Cortex of kidney (tissue), 1 donor: ENCODE measurements around the gene PHOX2A.

Source experiments
- DNase-seq: peaks from one replicate; lab custom pipeline; 2025; lab: John Stamatoyannopoulos, UW

PHOX2A gene

DNA sequence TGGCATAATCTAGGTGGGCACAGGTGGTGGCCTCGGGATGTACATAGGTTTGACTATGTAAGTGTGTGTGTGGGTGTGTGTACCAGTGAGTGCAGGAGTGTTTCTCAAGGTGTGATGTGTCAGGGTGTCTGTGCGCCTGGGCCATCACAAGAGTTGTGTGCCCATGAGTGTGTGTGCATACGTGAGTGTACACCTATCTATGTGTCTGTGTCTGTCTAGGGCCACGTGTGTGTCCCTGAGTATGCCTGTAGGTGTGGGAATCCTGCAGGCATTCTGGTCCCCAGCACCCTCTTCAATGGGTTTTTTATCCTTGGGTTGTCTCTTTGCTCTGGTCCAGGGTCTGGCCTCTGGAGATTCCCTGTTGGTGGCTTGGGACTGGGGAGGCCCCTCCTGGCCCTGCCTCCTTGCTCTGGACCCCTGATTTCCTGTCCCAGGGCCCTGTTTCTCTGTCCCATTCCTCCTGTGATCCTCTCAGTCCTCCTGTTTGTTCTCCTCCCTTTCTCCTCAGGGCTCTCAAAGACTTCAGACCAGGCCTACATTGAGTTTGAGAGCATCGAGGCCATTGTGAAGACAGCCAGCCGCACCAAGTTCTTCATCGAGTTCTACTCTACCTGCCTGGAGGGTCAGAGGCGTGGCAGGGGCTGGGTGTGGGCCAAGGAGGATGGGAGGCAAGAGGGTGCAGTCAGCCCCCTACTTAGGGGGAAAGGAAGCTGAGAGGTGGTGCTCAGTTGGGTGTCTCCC, 10.0 kb downstream of the PHOX2A start:
- no peak for DNase-seq

GRCh38 chr11:72233056-72233772, 10.8 kb downstream of the PHOX2A start:
- DNase-seq = no peak

DNA sequence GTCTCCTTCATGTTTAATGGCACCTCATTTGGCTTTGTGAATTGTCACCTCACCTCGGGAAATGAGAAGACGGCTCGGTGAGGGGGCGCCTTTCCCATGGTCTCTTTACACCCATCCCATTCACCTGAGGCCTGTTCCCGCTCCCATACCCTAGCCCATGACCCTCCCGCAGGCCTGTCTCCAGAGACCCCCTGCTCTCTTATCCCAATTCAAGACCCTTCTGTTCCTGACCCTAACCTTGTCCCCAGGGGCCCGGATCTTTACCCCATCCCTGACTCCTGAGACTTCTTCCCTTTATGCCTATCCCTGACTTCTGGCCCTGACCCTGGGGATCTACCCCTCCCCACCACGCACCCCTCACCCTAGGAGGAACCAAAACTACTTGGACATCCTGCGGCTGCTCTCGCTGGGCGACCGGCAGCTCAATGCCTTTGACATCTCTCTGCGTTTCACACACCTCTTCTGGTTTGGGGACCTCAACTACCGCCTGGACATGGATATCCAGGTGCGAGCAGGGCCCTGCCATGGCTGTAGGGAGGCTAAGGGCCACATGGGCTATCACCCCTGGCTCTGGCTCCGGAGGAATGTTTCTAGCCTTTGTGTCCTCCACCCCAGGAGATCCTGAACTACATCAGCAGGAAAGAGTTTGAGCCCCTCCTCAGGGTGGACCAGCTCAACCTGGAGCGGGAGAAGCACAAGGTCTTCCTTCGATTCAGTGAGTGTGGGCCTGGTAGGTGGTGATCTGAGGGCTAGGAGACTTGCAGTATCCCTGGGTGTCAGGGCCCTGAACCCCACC, 11.5 kb downstream of the PHOX2A start:
- DNase-seq = no peak

GRCh38 chr11:72231396-72232259, 12.3 kb downstream of the PHOX2A start:
- DNase-seq = no peak

DNA sequence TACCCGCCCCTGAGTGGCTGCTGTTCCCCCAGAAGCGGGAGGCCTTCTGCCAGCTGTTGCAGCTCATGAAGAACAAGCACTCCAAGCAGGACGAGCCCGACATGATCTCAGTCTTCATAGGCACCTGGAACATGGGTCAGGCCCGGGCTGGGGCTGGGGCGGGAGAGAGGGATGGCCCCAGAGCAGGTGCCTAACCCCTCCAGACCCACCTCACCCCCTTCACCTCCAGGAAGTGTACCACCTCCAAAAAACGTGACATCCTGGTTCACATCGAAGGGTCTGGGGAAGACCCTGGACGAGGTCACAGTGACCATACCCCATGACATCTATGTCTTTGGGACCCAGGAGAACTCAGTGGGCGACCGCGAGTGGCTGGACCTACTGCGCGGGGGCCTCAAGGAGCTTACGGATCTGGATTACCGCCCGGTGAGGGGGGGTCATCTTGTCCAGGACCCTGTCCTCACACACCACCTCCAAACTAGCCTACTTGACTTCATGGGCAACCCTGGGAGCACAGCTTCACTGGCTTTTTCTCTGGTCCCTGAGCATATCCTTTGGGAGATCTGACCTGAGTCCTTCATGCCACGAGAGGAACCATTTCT, 13.1 kb downstream of the PHOX2A start:
- DNase-seq = no peak

DNA sequence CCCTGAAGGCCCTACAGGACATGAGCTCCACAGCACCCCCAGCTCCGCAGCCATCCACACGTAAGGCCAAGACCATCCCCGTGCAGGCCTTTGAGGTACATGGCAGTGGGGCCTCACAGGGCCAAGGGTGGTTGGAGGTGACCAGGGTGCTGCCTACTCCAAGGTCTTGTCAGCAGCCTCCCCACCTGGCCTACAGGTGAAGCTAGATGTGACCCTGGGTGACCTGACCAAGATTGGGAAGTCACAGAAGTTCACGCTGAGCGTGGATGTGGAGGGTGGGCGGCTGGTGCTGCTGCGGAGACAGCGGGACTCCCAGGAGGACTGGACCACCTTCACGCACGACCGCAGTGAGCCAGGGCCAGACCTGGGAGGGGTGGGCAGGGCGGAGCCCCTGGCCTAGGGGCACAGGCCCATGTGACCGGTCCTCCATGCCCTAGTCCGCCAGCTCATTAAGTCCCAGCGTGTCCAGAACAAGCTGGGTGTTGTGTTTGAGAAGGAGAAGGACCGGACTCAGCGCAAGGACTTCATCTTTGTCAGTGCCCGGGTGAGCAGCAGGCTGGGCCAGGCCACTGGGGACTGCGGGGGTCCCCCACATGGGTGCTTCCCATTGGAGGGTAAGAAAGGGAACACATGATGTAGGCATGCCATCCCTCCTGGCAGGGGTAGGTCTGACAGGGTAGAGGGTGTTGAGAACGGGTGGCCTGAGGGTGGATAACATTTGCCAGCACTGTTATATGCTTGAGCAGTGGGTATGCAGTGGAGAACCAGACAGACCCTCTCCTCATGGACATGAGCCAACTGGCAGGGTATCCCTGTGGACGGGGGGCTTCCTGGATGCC, 13.8 kb downstream of the PHOX2A start:
- DNase-seq = no peak

DNA sequence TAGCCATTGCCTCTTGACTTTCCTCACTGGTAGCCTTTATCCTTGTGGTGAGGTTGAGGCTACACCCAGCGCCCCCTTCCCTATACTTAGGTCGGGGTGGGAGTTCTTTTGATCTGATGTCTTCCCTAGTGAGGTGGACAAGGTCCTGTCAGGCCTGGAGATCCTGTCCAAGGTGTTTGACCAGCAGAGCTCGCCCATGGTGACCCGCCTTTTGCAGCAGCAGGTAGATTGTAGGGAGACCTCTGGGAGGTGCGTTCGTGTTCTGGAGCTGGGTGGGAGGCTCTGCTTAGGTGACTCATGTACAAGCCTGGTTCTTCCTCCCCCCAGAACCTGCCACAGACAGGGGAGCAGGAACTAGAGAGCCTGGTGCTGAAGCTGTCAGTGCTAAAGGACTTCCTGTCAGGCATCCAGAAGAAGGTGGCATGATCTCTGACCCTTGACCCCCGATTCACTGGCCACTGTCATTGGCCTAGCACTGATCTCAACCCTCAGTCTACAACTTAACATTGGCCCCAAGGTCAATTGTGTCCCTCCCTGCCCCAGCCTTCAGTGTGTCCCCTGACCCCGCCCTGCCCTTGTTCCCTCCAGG, 14.5 kb downstream of the PHOX2A start:
- no peak for DNase-seq

GRCh38 chr11:72228844-72229231, 15.1 kb downstream of the PHOX2A start:
- no peak for DNase-seq

DNA sequence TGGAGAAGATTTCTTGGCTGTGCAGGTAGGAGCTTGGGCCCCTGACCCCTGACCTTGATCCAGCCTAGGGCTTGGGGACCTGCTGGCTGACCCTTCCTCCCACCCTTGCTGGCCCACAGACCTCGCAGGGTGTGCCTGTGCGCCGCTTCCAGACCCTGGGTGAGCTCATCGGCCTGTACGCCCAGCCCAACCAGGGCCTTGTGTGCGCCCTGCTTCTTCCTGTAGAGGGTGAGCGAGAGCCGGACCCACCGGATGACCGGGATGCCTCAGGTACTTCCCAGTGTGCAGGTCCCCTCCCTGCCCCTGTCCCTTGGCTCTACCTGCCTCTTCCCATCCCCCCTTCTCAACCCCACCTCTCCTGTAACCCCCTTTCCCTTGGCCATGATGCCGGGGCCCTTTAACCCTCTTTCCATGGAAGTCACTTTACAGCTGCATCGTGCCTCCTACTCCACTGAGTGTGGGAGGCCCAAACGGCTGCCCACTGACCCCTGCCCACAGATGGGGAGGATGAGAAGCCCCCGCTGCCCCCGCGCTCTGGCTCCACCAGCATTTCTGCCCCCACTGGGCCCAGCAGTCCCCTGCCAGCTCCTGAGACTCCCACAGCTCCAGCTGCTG, 15.6 kb downstream of the PHOX2A start:
- DNase-seq = no peak

DNA sequence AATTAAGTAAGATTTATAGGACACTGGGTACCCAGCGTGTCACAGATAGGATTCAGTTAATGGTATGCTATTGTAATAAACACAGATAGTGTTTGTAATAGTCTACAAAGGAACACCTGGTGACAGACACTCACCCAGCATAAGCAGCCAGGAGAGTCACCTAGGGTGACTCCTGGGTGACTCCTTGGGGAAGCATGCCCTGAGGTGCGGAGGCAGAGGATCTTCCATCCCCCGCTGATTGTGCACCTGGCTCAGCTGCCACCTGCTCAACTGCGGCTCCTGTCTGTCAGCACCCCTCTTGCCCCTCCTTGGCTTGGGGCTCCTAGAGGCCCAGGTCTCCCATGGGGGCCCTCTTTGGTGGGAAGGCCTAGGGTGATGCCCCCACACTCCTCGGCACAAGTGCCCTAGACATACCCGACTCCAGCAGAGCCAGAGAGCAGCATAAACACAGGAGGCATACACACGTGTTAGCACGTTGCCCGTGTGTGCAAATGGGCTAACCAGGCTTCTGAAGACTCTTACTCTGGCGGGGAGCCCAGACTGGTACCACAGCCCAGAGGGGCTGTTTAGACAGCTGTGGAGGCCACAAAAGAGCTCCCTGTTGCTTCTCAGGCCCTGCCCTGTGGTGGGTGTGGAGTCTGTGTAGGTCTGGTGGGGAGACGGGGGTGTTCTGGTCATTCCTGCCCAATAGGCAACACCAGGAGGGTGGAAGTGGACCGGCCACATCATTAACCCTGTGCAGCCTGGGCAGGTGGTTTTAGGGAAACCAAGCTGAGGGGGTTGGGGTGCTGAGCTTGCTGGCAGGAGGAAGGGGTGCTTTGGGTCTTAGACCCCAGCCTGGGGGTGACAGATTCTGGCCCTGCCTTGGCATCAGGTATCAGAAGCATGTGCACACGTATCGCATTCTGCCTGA, 16.4 kb downstream of the PHOX2A start:
- no peak for DNase-seq

DNA sequence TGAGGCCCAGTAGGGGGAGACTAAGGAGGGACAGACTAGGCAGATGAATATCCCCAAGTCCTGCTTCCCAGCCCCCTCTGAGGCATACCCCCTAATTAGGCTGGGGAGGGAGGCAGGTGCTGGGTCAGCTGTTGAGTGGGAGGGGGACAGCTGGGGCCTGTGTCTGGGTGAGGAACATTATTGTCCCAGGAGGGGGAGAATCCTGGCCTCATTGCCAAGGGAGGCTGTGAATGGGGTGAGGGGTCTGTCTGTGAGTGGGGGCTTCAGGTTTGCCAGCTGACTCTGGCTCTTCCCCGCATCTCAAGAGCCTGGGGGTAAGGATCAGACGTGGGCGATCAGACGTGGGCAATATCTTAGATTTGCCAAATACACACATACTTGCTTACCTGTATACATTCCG, 17.3 kb downstream of the PHOX2A start:
- DNase-seq = no peak

- no peak for DNase-seq
Observed at GRCh38 chr11:72225411-72225951, 18.5 kb downstream of the PHOX2A start.

GRCh38 chr11:72224564-72225410, 19.2 kb downstream of the PHOX2A start, which contains the start of gene INPPL1:
INPPL1 (plus strand) TSS chr11:72224767; CDS start chr11:72224985, 218 bp downstream.
- DNase-seq = no peak

GRCh38 chr11:72223615-72224563, 20.1 kb downstream of the PHOX2A start:
- no peak for DNase-seq

DNA sequence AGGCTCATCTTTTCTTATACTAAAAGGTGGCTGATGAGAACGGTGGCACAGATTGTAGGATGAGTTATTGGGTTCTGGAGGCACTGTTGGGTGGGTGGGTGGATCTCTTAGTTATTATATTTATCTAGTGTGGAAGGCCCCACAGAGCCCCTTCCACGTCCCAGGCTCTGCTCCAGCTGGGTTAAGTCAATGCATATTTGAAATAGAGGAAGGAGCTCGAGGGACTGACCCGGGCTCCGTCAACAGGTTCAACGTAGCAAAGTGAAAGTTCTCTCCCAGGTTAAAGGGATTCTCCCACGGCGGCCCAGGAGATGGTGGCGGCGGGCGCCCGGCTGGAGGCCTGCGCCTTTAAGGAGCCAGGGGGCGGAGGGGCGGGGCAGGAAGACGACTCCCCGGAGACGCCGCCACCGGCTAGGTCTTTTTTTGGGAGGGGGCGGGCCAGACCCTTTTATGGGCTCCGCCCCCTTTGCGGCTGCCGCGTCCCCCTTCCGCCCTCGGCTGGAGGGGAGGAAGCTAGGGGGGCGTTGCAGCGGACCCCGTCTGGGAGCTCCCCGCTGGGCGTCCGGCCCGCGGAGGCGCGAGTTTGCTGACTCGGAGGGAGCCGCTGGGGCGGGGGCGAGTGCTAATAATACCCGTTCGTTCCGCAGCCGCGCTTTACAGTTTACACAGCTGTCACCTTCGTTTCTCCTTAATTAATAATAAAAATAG, 20.9 kb downstream of the PHOX2A start:
- DNase-seq = no peak
